SHP77 (cell line): ENCODE measurements around the gene APCDD1L.

Experiments used
- DNase-seq, 2 experiments: peaks; one replicate each; lab custom pipeline; 2025; lab: John Stamatoyannopoulos, UW

APCDD1L gene

DNA sequence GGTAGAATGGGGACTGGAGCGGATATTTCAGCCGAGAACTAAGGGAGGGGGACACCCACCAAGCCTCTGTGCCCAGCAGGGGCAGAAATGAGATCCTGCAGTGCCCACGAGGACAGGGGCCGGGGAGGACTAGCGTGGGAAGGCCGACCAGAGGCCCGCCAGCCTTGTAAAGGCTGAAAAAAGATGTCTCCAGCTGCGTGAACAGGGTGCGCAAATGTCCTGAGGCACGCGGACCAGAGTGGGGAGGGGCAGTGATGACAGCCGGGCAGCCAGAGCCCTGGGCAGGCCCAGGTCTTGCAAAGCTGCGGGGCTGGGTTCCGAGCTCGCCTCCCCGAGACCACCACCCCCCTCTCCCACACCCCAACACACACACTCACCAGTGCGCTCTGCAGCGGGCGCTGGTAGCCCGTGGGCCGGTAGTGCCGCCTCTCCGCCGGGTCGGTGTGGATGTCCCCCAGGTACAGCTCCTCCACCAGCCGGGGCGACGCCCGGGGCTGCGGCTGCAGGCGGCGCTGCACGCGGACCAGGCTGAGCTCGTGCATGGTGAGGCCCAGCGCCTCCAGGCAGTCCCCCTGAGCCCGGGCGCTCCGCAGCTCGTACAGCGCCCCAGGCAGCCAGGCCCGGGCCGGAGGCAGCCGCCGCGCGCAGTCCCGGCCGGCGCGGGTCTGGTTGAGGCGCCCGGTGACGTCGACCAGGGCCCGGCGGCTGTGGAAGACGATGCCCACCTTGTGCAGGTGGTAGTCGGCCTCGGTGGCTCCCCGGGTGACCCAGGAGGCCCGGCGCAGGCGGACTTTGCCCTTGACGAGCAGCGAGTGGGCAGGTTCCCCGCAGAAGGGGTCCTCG, 48.2 kb downstream of the APCDD1L start:
- no peak for DNase-seq

DNA sequence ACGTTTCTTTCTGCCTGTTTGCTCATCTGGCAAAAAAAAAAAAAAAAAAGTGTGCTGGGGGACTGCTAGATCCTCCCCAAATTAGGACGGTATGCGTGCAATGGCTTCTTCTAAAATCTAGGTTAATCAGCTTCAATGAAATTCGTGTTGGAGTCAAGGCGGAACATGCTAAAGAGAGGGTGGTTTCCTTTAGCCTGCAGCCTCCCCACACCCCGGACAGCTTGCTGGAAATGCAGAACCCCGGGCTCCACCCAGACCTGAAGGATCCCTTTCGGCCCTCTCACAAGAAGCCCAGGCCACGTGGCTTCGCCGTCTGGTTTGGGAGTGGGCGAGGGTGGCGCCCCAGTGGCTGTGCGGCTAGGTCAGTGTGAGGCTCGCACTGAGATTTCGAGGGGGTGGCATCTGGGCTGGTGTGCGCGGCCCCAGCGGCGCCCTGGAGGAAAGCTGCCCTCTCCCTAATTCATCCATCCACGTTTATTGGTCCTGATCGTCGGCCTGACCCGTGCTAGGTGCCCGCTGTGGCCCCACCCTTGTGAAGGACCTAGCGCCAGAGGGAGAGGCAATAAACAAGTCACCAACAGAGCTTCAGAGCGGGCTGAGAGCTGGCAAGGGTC, 49.0 kb downstream of the APCDD1L start:
- DNase-seq: no peak

- DNase-seq: no peak
These were observed 50.4 kb downstream of the APCDD1L start for GRCh38 chr20:58464838-58465237.

DNA sequence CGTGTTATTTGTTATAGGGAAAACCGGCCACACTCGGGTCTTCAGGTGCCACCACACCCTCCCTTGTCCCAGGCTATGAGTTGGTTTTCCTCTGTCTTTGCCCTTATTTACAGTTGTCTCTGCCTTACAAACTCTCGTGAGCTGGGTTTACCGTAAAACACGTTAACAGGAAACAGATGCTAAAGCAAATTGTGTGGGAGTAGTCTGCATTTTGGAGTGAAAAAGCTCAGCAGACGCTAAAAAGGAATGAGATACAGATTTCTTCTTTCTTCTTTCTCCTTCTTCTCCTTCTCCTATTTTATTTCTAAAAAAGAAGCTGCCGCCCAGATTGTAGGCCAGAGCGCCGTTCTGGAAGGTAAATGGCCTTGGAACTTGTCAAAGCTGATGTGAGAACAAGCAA, 51.9 kb downstream of the APCDD1L start:
- DNase-seq: no peak

- no peak for DNase-seq
These were observed 53.3 kb downstream of the APCDD1L start for GRCh38 chr20:58461899-58462298.

GRCh38 chr20:58461104-58461503, 54.1 kb downstream of the APCDD1L start:
- no peak for DNase-seq

DNA sequence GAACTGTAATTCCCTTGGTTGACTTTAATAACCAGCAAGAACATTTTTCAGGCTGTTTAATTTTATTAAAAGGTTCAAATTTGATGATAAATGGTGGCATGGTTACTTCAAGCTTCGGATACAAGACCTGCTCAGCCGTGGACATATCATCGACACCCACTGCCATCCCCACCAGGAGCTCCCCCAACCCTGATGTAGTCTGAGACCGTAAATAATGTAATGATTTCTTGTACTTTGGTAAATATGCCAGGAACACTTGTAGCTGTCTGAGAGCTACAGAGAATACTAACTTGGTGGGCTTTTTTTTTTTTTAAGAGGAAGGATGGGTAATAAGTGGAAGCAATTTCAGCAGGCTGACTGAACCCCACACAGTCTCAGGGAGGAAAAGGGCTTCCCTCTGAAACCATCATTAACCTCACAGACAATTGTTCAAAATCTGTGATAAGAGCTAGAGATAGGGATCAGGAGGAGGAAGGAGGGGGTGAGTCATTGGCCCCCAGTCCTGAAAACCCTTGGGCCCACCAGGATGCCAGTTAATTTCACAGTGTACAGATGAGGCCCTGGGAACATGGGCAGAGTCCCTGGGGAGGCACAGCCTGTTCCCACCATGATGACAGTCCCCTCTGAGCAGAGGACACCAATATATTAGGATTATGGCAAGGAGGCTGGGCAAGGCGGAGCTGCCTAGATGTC, 56.0 kb downstream of the APCDD1L start:
- DNase-seq: no peak

GRCh38 chr20:58458342-58459057, 56.7 kb downstream of the APCDD1L start:
- no peak for DNase-seq

- DNase-seq: no peak
These were observed 58.0 kb downstream of the APCDD1L start for GRCh38 chr20:58457083-58457695.

- no peak for DNase-seq
These were observed 60.7 kb downstream of the APCDD1L start for GRCh38 chr20:58454460-58454859.

DNA sequence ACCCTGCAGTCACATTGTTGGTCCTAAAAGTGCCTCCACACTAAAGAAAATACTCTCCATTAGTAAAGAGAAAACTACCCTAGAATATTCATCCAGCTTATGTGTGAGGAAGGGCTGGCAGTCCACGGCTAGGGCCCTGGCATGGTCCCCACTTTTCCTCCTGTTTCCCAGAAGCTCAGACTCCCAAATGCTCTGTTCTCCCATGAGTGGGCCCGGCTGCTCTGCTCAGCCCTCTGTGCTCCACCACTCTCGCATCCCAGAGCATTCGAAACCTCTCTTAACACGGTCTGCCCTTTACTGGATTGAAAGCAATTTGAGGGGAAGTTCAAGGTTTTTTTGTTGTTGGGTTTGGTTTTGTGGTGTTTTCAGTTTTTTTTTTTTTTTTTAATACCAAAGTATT, 61.8 kb downstream of the APCDD1L start:
- no peak for DNase-seq

DNA sequence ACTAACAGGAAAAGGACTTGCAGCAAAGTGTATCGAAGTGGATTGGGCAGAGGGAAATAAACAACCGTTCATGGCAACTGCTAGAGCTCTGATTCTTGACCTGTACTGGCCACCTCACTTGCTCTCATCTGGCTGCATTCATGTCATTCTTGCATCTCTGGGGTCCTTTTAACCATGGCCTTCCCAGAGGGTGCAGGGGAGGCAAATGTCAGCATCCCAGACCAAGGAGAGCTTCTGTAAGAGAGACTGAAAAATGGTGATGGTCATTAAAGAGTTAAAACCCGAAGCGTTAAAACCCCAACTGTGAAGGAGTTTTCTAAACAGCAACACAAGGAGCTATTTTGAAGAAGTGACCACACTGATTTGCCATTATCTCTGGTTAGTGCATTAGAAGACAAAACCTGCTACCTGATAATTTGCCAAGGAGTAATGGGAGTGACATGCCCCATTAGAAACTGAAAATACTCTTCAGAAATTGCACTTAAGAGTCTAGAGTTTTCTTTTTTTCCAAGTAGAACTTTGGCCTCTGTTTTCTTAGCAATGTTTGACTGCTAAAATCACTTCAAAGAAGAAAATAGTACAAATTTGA, 62.4 kb downstream of the APCDD1L start:
- no peak for DNase-seq

DNA sequence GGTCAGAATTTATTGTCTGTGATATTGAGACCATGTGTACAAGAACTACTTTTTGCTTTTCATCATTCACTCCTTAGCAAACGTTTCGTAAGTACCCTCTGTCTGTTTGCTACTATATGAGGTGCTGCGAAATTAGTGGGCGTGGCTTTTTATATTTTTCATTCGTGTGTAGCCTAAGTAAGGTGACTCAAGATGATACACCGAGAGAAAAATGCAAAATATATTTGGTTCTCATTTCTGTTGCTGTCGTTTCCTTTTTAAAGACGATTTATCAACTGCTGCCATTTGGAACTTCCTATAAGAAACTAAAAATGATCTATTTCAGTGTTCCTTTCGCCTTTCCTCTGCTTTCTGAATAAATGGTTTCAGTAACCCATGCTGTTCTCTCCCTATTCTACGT, 64.9 kb downstream of the APCDD1L start:
- no peak for DNase-seq

DNA sequence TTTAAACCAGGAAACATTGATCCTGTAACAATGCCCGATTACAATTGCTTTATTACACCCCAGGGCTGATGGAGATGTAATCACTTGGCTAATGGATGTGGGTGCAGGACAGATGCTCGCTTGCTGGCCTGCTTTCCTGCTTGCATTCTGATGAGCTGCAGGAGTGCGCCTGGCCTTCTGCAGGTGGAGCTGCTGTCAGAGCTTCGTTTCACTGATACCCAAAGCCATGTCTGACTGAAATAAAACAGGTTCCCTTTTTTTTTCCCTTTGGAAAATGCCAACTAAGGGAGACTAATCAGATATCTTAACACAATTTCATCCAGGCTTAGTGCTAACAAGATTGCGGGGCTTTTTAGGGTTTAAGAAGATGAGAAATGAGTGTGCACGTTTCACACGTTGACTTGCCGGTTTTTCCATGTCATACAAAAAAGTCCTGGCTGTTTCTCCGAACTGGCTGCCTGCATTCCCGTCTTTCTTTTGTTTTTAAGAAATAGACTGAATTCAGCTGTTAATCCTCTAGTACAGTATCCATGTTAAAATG, 65.4 kb downstream of the APCDD1L start:
- no peak for DNase-seq

GRCh38 chr20:58448958-58449357, 66.2 kb downstream of the APCDD1L start:
- no peak for DNase-seq

DNA sequence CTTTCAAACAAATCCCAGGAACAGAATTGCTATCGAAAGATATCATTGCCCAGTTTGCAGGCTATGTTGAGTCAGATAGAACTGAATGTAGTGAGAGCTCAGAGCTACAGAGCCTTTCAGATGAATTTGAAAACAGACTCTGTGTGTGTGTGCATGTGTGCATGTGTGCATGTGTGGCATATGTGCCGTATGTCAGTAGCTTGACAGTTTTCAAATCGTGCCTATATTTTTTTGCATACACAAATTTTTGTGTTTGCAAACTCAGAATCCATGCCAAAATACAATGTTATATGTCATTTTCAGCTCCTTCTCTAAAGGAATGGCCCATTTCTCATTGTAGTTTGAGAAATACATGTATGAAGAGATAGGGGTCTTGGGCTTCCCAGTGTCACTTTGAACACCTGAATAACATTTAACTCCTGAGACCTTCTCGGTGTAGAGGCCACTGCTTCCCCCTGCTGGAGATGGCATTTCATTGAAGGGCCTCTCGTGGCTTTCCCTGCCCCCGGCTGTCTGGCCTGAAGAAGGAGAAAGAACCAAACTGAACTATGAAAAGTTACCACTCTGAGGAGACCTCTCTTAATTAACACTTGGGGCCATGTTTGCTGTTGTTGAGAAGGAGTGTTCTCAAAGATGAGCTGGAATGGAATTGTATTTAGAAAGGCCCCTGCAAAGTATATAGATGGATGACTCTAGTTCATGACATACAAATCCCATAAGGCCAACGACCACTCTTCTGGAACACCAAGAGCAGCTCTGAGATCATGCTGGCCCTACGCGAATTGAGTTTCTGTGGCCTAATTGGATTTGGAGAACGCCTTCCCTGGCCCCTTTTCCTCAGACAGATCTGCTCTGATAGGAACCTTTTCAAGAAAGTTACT, 67.4 kb downstream of the APCDD1L start:
- DNase-seq: peak; percentile 28 to 62

DNA sequence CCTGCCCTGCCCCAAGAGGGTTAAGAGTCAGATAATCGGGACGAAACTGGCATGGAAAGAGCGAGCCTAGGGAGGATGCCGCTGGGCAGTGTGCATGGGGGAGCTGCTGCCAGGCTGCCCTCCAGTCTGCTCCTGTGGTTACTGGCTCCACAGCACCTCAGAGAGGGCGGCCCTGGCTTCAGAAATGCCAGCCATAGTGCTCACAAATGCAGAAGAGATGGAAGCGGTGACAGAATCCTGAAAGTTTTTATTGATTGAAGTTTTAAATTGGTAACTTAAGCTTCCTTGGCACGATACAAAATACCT, 68.3 kb downstream of the APCDD1L start:
- no peak for DNase-seq

DNA sequence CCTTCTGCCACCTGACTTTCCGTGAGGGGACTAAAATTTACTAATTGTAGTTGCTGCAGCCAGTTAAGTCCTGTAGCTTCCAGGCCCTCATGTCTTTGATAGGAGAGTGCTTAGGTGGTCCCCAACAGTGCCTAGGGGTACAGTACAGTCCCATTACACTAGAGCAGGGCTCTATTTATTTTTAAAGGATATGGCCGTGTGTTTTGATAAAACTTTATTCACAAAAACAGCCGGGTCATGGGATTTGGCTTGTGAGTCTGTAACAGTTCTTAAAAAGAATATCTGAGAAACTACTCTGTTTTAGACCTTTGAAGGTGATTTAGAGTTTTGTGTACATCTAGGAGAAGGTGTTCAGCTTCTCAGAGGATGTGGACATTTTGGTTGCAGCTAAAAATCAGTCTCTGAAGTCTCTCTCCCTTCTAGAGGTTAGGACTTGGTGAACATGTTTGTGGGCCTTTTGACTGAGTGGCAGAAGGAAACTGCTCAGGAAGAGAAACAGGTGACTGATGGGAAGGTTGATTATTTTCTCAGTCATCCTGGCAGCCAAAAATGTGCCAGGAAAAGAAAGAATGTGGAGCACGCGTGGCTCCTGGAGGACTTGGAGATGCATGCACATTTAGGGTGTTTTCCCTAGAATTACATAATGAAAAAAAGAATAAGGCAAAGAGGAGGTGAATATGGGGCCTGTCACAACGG, 68.8 kb downstream of the APCDD1L start:
- no peak for DNase-seq

DNA sequence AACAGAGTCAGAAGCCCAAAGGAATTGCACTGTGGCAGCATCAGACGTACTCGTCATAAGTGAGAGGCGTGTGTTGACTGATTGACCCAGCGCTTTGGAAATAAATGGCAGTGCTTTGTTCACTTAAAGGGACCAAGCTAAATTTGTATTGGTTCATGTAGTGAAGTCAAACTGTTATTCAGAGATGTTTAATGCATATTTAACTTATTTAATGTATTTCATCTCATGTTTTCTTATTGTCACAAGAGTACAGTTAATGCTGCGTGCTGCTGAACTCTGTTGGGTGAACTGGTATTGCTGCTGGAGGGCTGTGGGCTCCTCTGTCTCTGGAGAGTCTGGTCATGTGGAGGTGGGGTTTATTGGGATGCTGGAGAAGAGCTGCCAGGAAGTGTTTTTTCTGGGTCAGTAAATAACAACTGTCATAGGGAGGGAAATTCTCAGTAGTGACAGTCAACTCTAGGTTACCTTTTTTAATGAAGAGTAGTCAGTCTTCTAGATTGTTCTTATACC, 70.4 kb downstream of the APCDD1L start:
- DNase-seq: no peak

- DNase-seq: no peak
These were observed 73.5 kb downstream of the APCDD1L start for GRCh38 chr20:58441723-58442122.
